HG03565 (cell line): Measurements from ENCODE around the gene C11orf98.
A peak's percentile ranks its signal among the peaks of the same experiment; 100 is the strongest.
"Not testable (repeated sequence)": the region's sequence is repeated elsewhere in the genome, so short reads cannot be mapped to it uniquely, and the experiment has no call there.

Source experiments
- ATAC-seq: cut with Tn5 transposase; IDR thresholded peaks from one replicate; pipeline ENCODE4 v1.9.1; 2021; ENCODE audit warnings: mild to moderate bottlenecking, moderate library complexity; ENCODE audit not compliant: unreplicated experiment

The C11orf98 gene

DNA sequence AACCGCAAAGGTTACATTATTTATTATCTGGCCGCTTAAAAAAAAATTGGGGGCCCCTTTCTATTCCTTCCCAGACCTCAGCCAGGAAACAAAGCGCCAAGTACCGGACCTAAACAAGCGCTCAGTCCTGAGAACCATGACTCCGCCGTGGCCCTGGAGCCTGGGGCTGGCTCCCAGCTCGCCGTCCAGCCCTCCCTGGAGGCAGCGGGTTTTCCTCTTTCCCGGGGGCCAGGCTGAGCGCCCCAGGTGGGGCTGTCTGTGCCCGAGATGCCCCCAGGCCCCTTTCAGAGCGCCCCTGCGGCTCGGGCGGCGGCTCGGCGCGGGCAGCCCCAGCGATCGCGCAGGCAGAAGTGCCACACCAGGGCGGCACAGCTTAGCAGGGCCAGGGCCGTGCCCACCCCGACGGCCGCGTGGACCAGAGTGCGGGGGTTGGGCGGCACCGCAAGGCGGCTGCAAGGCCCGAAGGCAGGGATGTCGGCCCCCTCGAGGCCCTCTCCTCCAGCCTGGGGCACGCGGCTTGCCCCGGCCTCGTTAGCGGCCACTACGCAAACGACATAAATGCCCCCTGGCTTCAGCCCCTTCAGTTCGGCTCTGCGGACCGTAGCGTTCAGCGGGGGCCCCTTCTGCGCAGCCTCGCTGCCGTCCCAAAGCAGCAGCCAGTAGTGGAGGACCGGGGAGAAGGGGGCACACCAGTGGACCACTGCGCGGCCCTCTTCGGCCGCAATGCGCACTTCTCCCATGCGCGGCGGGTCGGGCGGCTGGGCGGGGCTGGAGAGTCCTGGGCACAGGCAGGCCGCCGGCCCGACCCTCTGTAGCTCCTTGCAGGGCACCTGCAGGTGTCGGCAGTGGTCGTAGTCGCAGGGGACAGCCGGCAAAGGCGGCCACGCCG is 22.7 kb upstream of the C11orf98 start:
- ATAC-seq, result no peak

- ATAC-seq, result no peak
Observed at GRCh38 chr11:62682518-62682917, 17.5 kb upstream of the C11orf98 start.

GRCh38 chr11:62680825-62681240 is 15.8 kb upstream of the C11orf98 start:
- peak; percentile 52 for ATAC-seq

DNA sequence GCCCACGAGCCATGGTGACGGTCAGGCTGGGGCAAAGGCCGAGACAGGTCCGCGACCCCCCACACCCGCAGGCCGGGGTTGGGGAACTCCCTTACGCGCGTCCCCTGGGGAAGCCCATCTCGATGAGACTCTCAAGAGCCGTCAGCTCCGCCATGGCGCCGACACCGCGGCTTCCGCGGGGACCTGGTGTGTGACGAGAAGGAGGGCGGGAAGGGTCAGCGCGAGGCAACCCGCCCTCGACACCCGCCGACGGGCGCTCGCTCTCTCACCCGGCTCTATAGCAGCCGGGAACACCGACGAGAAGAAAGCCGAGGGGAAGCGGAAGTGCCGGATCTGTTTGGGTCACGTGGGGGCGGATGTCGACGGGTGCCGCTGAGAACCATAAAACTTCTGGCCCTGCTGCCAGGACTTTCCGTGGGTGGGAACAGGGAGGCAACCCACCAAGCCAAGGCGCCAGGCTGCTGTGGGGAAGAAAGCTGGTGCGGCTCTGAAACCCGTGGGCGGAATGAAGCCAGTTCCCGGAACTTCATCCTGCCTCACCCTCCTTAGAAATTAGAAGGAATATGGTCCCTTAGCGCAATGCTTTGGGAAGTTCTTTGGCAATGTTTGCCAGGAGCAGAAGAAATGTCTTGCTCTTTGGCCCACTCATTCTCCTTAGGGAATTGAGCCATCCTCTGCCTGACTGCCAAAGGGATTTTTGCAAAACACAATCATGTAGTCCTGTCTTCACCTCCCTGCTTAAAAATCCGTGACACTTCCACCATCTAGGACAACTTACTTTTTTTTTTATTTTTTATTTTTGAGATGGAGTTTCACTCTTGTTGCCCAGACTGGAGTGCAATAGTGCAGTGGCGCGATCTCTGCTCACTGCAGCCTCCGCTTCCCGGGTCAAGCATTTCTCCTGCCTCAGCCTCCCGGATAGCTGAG is 14.0 kb upstream of the C11orf98 start, which contains the start of gene UBXN1:
UBXN1 (minus strand) TSS at position 304 of the 927 bp plus-strand sequence; CDS start at position 154, 150 bp downstream.
- ATAC-seq, result peak; percentile 45

- no peak for ATAC-seq
Observed at GRCh38 chr11:62678433-62678769, 13.4 kb upstream of the C11orf98 start.

- no peak for ATAC-seq
Observed at GRCh38 chr11:62677714-62678113, 12.7 kb upstream of the C11orf98 start.

GRCh38 chr11:62677156-62677555 is 12.1 kb upstream of the C11orf98 start:
- no peak for ATAC-seq

- ATAC-seq, result no peak
Observed at GRCh38 chr11:62676698-62677097, 11.7 kb upstream of the C11orf98 start.

- not testable (repeated sequence) for ATAC-seq
Observed at GRCh38 chr11:62675415-62675814, 10.4 kb upstream of the C11orf98 start.

DNA sequence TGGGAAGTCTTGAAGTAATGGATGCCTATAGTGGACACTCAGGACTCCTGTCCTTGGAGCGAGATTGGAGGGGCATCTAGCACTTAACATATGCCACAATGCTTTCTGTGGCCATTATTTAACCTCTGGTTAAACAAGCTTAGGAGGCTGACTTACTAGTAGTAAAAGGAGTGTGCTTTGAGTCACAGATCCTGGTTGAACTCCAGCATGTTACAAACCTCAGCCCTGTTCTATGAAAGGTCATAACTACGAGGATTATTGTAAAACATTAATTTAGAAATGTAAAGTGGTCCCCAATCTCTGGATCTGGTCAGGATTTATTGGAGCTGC is 8.2 kb upstream of the C11orf98 start:
- no peak for ATAC-seq

DNA sequence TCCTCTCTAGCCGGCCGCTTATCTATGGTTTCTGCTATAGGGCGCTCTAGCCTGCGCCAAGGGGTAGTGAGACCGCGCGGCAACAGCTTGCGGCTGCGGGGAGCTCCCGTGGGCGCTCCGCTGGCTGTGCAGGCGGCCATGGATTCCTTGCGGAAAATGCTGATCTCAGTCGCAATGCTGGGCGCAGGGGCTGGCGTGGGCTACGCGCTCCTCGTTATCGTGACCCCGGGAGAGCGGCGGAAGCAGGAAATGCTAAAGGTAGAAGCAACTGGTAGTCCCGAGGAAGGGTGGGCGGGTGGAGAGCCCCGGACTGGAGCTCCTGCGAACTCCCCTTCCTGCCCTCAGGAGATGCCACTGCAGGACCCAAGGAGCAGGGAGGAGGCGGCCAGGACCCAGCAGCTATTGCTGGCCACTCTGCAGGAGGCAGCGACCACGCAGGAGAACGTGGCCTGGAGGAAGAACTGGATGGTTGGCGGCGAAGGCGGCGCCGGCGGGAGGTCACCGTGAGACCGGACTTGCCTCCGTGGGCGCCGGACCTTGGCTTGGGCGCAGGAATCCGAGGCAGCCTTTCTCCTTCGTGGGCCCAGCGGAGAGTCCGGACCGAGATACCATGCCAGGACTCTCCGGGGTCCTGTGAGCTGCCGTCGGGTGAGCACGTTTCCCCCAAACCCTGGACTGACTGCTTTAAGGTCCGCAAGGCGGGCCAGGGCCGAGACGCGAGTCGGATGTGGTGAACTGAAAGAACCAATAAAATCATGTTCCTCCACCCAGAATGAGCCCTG is 6.8 kb upstream of the C11orf98 start, which contains the start of the genes LBHD1 and UQCC3:
LBHD1 (minus strand) TSS at position 660 of the 782 bp plus-strand sequence. CDS start 2,236 bp downstream, outside the sequence.
UQCC3 (plus strand) TSS at position 66 of the 782 bp plus-strand sequence; CDS start at position 139, 73 bp downstream.
- ATAC-seq, result no peak

DNA sequence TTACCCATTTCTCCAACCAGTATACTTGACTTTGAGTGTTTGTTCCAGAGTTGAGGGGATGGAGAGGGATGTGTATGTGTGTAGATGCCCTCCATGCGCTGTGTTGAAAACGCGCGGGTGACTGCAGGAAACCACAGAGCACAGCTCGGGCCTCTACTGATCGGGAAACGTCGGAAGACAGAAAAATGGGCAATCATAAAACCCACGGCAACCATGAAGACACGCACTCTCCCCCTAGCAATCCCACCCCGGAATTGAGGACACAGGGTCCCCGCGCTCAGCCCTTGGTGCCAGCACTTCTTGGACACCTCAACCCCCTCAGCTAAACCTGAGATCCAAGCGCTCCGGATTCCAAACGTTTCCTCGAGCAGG is 6.2 kb upstream of the C11orf98 start:
- no peak for ATAC-seq

- ATAC-seq, result no peak
Observed at GRCh38 chr11:62669420-62670161, 4.6 kb upstream of the C11orf98 start.

DNA sequence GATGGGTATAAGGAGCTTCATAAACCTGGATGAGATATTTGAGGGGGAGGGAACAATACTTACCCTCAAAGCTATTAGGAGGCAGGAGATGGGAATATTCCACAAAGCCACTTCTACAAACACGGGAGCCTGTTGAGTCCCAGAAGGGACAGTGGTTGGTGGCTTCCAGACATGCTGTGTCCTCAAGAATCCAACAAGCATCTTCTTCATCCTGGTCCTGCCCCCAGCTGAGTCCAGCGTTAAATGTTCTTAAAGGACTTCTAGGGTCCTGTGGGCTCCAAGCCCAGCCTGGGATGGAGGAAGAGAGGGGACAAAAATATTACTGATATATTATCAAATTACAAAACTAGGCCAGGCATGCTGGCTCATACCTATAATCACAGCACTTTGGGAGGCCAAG is 2.5 kb upstream of the C11orf98 start:
- ATAC-seq, result no peak

GRCh38 chr11:62666259-62666926 is 1.4 kb upstream of the C11orf98 start:
- no peak for ATAC-seq

- ATAC-seq, result no peak
Observed at GRCh38 chr11:62665599-62666258, 719 bp upstream of the C11orf98 start.

DNA sequence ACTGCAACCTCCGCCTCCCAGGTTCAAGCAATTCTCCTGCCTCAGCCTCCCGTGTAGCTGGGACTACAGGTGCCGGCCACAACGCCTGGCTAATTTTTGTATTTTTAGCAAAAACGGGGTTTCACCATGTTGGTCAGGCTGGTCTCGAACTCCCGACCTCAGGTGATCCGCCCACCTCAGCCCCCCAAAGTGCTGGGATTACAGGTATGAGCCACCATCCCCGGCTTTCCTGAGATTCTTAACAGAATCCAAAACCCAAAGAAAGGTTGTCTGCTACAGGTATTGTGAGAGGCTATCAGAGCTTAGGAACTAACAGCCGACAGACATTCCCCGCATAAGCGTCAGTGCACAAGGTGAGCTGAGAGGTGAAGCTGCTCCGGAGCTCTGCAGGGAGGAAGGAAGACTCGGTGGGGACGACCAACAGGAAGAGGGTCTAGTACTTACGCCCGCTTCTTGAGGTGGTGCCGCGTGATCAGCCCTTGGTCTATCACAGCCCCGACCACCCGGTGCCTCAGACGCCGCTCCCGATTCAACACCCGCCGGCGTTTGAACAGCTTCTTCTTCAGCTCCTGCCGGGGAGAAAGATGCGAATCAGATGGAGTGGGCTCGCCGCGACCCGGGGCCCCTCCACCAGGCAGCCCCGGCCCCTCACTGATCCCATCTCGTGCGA is 470 bp downstream of the C11orf98 start:
- ATAC-seq, result peak; percentile 14

DNA sequence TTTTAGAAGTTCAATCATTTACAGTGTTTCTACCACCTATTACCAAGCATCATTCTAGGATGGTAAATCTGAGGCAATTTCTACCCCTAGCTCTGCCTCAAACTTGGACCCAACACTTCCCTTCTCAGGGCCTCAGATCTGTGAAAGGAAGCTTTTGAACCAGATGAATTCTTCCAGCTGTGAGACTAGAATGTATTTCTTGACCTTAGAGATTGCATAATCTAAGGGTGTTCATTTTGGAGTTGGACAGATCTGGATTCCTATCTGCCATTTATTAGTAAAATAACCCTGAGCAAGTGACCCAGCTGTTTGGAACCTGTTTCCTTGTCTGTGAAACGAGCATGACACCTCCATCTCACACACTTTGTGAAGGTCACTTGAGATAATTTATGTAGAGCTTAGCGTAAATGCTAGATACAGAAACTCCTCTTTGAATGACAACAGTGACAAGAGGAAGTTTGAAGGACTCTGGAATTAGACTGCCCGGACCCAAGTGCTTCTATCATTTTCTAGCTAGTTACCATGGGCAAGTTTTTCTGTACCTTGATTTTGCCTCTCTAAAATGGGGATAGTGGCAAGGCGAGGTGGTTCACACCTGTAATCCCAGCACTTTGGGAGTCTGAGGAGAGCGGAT is 8.1 kb downstream of the C11orf98 start:
- no peak for ATAC-seq
